PFSK-1 (cell line): ENCODE data around the gene SPECC1.

Source experiments
- POLR2AphosphoS5 ChIP-seq: IDR thresholded peaks from 2 replicates; pipeline ENCODE4 v1.6.1; 2012; ENCODE audit warnings: low read depth, mild to moderate bottlenecking, control low read depth, low read length, moderate library complexity
- REST ChIP-seq, 2 experiments: IDR thresholded peaks; 2 replicates each; pipeline versions ENCODE4 v1.6.1 to v1.8.0; 2011 to 2012; ENCODE audit warnings: low read depth in 2 of 2, low read length in 2 of 2, control low read depth in 1 of 2, inconsistent platforms in 1 of 2, mild to moderate bottlenecking in 1 of 2, moderate library complexity in 1 of 2; ENCODE audit not compliant: insufficient read depth in 1 of 2
- SIN3A ChIP-seq: IDR thresholded peaks from 2 replicates; pipeline ENCODE4 v1.6.1; 2012; ENCODE audit warnings: mild to moderate bottlenecking, low read length, moderate library complexity, borderline replicate concordance; ENCODE audit not compliant: insufficient read depth
- TAF1 ChIP-seq: IDR thresholded peaks from 2 replicates; pipeline ENCODE4 v1.6.1; 2012; ENCODE audit warnings: low read length, control low read depth, borderline replicate concordance; ENCODE audit not compliant: insufficient read depth

GRCh38 chr17:20246692-20247091 is 237.5 kb downstream of the SPECC1 start:
- TF ChIP-seq TAF1 (no peak), SIN3A (no peak), REST (IDR thresholded peaks at IDR 0.05; ENCODE audit: insufficient read depth in 1 of 2, low read depth in 2 of 2, low read length in 2 of 2) (no peak), POLR2AphosphoS5 (no peak)
